Measurements from ENCODE around the gene G6PD.
"Not testable (repeated sequence)": the region's sequence is repeated elsewhere in the genome, so short reads cannot be mapped to it uniquely, and the experiment has no call there.

G6PD gene

DNA sequence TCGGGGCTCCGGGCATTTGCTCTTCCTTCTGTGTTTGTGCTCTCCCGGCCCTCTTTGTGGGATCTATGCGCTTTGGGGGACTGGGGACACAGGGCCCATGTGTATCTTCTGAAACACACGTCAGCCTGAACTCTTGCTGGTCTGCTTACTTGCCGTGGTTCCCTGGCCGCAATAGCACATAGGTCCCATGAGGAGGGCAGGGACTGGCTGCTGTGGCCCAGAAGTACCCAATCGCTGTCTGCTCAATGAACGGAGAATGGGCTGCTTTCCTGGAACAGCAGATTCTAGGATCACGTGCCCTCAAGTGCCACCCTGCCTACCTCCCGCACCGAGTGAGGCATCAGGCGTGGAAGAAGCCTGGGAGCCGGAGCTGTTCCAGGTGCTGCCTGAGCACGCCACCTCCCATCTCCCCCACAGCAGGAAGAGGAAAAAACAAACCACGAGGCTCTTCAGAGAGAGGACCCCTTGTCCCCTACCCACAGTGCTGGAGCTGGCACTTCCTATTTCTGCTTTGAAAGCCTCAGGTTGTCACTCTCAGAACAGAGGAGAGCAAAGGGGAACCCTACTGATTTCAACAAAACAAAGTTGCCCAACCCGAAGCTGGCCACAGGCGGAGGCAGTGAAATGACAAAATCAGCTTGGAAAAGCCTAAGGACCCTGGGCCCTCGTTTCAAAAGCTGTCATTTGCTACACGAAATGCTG is 3.8 kb downstream of the G6PD start:
- no peak for DNase-seq (ENCODE audit: low spot score)

- DNase-seq (ENCODE audit: low spot score) = peak; percentile 69
These were observed 4.5 kb downstream of the G6PD start for GRCh38 chrX:154541896-154542722.

DNA sequence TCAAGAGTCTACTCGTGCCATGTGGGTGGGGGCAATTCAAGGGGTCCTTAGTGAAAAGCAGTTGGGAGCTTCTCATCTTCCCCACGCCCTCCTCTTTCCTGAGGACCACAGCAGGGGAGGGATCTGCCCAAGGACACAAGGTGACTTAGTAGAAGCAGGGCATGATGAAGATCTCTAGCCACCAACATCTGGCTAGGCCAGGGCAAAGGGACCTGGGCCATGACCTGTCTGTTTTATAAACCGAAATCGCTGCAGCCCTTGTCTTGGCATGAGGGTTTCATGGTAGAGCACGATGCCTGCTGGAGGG is 5.1 kb downstream of the G6PD start:
- DNase-seq (ENCODE audit: low spot score) = no peak

DNA sequence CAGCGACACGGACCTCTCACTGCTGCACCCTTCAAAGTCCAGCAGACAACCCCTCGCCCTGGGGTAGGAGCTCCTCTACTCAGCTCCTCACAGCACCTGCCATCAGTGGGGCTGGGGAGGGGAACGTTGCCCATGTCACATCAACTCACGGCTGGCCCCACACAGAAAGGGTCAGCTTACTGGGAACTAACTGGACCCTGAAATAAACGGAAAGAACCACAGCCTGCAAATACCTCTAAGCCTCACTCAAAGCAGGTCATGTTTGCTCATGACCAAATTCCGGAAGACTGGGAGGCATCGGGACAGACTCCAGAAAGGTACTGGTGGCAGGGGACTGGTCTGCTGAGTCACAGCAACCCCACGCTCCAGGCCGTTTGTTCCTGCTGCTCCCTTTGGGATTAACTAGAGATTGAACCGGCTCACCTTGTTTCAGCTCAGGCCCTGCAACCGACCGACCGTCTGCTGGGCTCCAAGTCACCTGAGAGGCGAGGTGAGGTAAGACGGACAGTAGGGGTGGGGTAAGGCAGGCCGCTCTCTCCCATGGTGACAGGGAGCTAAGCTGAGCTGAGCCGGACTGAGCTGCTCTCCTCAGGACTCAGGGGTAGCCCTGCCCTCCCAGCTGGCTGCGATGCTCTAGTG is 5.6 kb downstream of the G6PD start:
- DNase-seq (ENCODE audit: low spot score) = no peak

DNA sequence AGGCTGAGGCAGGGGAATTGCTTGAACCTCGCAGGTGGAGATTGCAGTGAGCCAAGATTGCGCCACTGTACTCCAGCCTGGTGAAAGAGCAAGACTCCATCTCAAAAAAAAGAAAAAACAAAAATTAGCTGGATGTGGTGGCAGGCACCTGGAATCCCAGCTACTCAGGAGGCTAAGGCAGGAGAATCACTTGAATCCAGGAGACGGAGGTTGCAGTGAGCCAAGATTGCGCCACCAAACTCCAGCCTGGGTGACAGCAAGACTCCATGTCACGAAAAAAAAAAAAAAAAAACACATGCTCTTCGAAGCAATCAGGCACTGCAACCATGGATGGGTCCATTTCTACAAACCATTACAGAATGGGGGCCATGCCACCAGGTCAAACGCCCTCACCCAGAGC is 6.3 kb downstream of the G6PD start:
- not testable (repeated sequence) for DNase-seq (ENCODE audit: low spot score)

DNA sequence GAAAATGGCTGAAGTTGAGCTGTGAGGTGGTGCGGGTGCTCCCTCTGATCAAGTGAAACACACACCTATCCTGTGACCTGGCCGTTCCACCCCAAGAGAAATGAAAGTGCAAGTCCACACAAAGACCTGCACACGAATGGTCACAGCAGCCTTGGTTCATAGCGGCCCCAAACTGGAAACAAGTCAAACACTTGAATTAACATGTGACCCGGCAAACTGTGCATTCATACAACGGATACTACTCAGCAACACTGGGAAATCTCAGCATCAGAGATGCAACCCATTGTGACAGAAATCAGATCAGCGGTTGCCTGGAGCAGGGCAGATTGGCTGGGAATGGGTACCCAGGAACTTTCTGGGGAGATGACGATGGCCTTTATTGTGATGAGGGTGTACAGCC is 7.6 kb downstream of the G6PD start:
- DNase-seq (ENCODE audit: low spot score) = no peak

- no peak for DNase-seq (ENCODE audit: low spot score)
These were observed 10.8 kb downstream of the G6PD start for GRCh38 chrX:154535892-154536291.

GRCh38 chrX:154534526-154535322 is 11.9 kb downstream of the G6PD start:
- DNase-seq (ENCODE audit: low spot score) = peak; percentile 85

- DNase-seq (ENCODE audit: low spot score) = no peak
These were observed 14.0 kb downstream of the G6PD start for GRCh38 chrX:154532690-154533089.

- DNase-seq (ENCODE audit: low spot score) = no peak
These were observed 15.0 kb downstream of the G6PD start for GRCh38 chrX:154531626-154532025.

GRCh38 chrX:154530286-154530685 is 16.4 kb downstream of the G6PD start:
- DNase-seq (ENCODE audit: low spot score) = no peak

DNA sequence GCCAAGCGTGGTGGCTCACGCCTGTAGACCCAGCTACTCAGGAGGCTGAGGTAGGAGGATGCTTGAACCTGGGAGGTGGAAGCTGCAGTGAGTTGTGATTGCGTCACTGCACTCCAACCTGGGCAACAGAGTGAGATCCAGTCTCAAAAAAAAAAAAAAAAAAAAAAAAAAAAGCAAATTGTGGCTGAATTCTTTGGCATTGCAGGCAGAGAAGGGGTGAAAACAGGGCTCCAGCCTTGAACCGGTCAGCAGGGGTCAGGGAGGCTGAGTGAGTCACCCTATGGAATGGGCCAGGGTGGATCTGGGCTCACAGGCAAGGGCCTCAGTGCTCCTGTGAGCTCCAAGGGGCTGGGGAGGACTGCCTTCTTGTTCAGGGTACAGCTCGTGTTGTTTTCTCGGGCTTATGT is 17.4 kb downstream of the G6PD start:
- DNase-seq (ENCODE audit: low spot score) = no peak

DNA sequence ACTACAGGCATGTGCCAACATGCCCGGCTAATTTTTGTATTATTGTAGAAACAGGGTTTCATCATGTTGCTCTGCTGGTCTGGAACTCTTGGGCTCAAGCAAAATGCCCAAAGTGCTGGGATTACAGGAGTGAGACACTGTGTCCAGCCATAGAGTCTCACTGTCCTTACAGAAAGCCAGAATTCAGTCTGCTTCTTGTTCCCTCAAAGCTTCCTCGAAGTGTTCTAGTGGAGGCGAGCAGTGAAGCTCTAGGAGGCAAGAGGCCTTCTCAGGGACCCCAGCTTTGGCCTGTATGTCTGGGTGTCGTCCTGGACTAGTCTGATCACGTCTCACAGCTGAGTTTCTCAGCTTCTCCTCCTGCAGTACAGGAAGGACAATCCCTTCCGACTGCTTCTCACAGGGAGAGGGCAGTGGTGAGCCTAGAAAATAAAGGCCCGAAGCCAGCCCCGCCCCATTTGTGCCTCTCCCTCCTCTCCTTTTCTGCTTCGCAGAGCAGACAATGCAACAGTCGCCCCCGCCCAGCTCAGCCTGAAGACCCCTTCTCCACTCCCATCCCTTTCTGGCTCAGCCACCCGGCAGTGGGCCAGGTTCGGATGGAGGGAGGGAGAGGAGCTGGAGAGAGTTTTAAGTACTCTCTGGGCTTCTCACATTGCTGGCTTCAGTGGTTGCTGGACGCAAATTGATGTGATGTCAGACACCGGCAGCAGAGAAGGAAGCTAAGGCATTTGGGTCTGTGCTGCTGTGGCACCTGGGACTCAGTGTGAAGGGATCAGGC is 19.6 kb downstream of the G6PD start:
- peak; percentile 80 for DNase-seq (ENCODE audit: low spot score)

GRCh38 chrX:154525606-154526490 is 20.8 kb downstream of the G6PD start:
- no peak for DNase-seq (ENCODE audit: low spot score)

DNA sequence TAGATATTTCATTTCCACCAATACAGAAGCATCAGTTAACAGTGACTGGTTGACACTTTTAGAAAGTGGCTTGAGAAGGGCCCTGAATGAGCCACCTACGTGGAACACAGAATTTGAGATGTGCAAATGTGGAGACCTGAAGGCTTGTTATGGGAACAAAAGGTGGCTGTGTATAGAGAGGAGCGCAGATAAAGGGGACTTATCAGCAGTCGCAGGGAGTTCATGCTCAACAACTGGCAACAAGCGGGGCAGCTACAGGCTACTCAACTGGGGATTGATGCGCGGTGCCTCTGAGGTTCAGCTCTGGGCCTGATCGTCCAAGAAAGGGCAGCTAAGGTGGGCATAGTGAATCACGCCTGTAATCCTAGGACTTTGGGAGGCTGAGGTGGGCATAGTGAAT is 27.3 kb downstream of the G6PD start:
- no peak for DNase-seq (ENCODE audit: low spot score)

- no peak for DNase-seq (ENCODE audit: low spot score)
These were observed 29.4 kb downstream of the G6PD start for GRCh38 chrX:154517101-154517781.

DNA sequence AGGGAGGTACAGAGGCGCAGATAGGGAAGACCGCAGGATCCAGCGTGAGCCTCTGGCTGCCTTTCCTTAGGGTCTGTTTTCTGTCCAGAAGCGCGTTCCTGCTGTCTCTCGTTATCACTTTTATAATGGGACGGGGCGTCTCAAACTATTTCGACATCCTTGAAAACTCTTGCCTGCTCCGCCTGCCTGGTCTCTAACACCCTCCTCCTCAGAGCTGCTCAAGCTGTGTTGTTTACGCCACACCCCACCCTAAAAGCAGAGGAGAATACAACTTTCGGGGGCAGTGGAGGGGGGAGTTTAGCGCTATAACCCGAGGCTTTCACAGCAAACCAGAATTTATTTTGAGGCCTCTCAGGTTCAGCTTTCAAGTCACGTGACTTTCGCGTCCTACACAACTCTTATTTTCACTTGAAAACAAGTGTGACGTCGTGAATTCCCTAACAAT is 30.0 kb downstream of the G6PD start:
- DNase-seq (ENCODE audit: low spot score) = peak; percentile 42

- peak; percentile 95 for DNase-seq (ENCODE audit: low spot score)
These were observed 30.5 kb downstream of the G6PD start, which contains the start of gene FAM3A for GRCh38 chrX:154515966-154516655. Gene FAM3A, minus strand, starts transcription at chrX:154516232. Its CDS starts 460 bp downstream, at chrX:154515772.

Measured in Ammon's horn (tissue), 1 donor.